ENCODE data around the gene TTC12. TPM values are rescaled to one million over a fixed set of nuclear protein-coding genes. Genes with fewer than 3 reads are reported as not detected.

Gene TTC12
- total and polyA plus RNA-seq, 2 of the 13 experiments (the other 11 are each of a cell fraction or from before 2014, with no cell fraction given), result 5.4 to 11.6 TPM

- no peak for TF ChIP-seq ZNF333 (CRISPR knock-in tag; IDR thresholded peaks at IDR 0.05; ENCODE audit: borderline replicate concordance)
Observed at GRCh38 chr11:113377681-113378412, 63.5 kb downstream of the TTC12 start (continued).

GRCh38 chr11:113378692-113379091 lies 64.3 kb downstream of the TTC12 start:
- intact Hi-C loops (cut with micrococcal nuclease; ENCODE audit: unreplicated experiment), result no loop called here
- no peak for ATAC-seq
- CTCF ChIA-PET (ENCODE audit: low intra/inter-chr PET ratio, low total read pairs), result no interaction called here

More at GRCh38 chr11:113378692-113379091, 64.3 kb downstream of the TTC12 start:
- no peaks in the 10 kb centered on the region for H3K36me3 ChIP-seq (replicated peaks in 1 of 2; ENCODE audit: control insufficient read depth in 1 of 2, insufficient read depth in 2 of 2, low read length in 2 of 2)
- no peaks in the 10 kb centered on the region for H3K9me3 ChIP-seq (ENCODE audit: low read length)
- in situ Hi-C loops (cut with HindIII; ENCODE audit: extremely low pct_ligation_motif_present, low pct_unique_long_range_greater_than_20kb), result no loop called here
- H3K4me2 ChIP-seq (ENCODE audit: low read depth, low read length), result no peak overlapping the region
- H3K79me2 ChIP-seq (ENCODE audit: insufficient read depth, low read length), result no peaks in the 10 kb centered on the region
- TF ChIP-seq ZBTB39 (CRISPR knock-in tag; IDR thresholded peaks at IDR 0.05) (no peak), ZNF562 (CRISPR knock-in tag; IDR thresholded peaks at IDR 0.05; ENCODE audit: borderline replicate concordance) (no peak), SMAD3 (CRISPR knock-in tag; IDR thresholded peaks at IDR 0.05) (no peak)
- no peak for FAIRE-seq
- no peak for DNase-seq (ENCODE audit: low spot score)
- H3K27ac ChIP-seq (ENCODE audit: extremely low read length, insufficient read depth, low read length), result no peak overlapping the region
- H2AFZ ChIP-seq (ENCODE audit: low read length), result no peak overlapping the region
- POLR2A ChIA-PET, result no interaction called here
- no peaks in the 10 kb centered on the region for H4K20me1 ChIP-seq (ENCODE audit: insufficient read depth, low read length)
- H3K4me3 ChIP-seq (replicated peaks in 1 of 3; ENCODE audit: insufficient read depth in 1 of 3, low read depth in 2 of 3, low read length in 3 of 3), result no peak overlapping the region
- no peaks in the 10 kb centered on the region for H3K27me3 ChIP-seq (ENCODE audit: control insufficient read depth in 1 of 2, insufficient read depth in 2 of 2, low read length in 2 of 2)
- no peaks in the 10 kb centered on the region for H3K4me1 ChIP-seq (ENCODE audit: insufficient read depth, low read length)
- H3K9ac ChIP-seq (ENCODE audit: insufficient read depth, low read depth, low read length), result no peak overlapping the region
- no TSS peak for BruUV-seq (replicated peaks)
- WGBS (ENCODE audit: low lambda C conversion rate), result 0% methylated on average over 1 of the region's 1 CpG

All from HepG2 (cell line).